Left renal pelvis (tissue), 4 donors: ENCODE results near the gene CD84. TPM values are rescaled to one million over a fixed set of nuclear protein-coding genes. Genes with fewer than 3 reads are reported as not detected.
A peak's percentile ranks its signal among the peaks of the same experiment; 100 is the strongest.
"Not testable (repeated sequence)": the region's sequence is repeated elsewhere in the genome, so short reads cannot be mapped to it uniquely, and the experiment has no call there.

Experiments used
- DNase-seq, 4 donors: peaks; one replicate each; pipeline ENCODE4 v3.0.0-alpha.2; 2013; ENCODE audit warnings: low read depth in 4 of 4, low spot score in 3 of 4
- polyA plus RNA-seq, 4 donors: library from polyadenylated mRNA; unstranded; fragments of 120-200 nt; gene quantifications; one replicate each; pipeline ENCODE4 v1.2.1, GENCODE V29; 2013; ENCODE audit not compliant: insufficient read length in 4 of 4

Gene CD84
- polyA plus RNA-seq, 4 donors, result 0.80 to 2.0 (median 1.2) TPM

- peak in 2 of 4 donors; percentile 12 to 30 for DNase-seq
Observed at GRCh38 chr1:160542303-160542945, 36.9 kb downstream of the CD84 start.

GRCh38 chr1:160541622-160542302 is 37.5 kb downstream of the CD84 start:
- no peak for DNase-seq

GRCh38 chr1:160540859-160541233 is 38.5 kb downstream of the CD84 start:
- DNase-seq, result no peak

GRCh38 chr1:160539990-160540858 is 39.1 kb downstream of the CD84 start:
- DNase-seq, result no peak

GRCh38 chr1:160539684-160539989 is 39.7 kb downstream of the CD84 start:
- DNase-seq, result no peak

GRCh38 chr1:160538985-160539651 is 40.2 kb downstream of the CD84 start:
- DNase-seq, result no peak

- DNase-seq, result no peak
Observed at GRCh38 chr1:160537714-160538665, 41.3 kb downstream of the CD84 start.

GRCh38 chr1:160534823-160535605 is 44.3 kb downstream of the CD84 start:
- DNase-seq, result no peak

GRCh38 chr1:160532557-160532813 is 46.8 kb downstream of the CD84 start:
- not testable (repeated sequence) for DNase-seq

- not testable (repeated sequence) for DNase-seq
Observed at GRCh38 chr1:160531809-160532556, 47.3 kb downstream of the CD84 start.

GRCh38 chr1:160529401-160529952 is 49.8 kb downstream of the CD84 start:
- not testable (repeated sequence) for DNase-seq

GRCh38 chr1:160523789-160524188 is 55.5 kb downstream of the CD84 start:
- DNase-seq, result not testable (repeated sequence)

GRCh38 chr1:160522622-160523345 is 56.5 kb downstream of the CD84 start, which contains the start of gene SLAMF6:
TSS of gene SLAMF6 (minus strand) at chr1:160523255. CDS start at chr1:160523192, 63 bp downstream.
- DNase-seq, result no peak

- no peak for DNase-seq
Observed at GRCh38 chr1:160522136-160522535, 57.2 kb downstream of the CD84 start.

- no peak for DNase-seq
Observed at GRCh38 chr1:160521554-160521953, 57.7 kb downstream of the CD84 start.

- no peak for DNase-seq
Observed at GRCh38 chr1:160520999-160521398, 58.3 kb downstream of the CD84 start.

GRCh38 chr1:160520582-160520981 is 58.7 kb downstream of the CD84 start:
- DNase-seq, result no peak
